Esophagus mucosa (tissue), 1 donor: ENCODE measurements around the gene GJA10. TPM values are rescaled to one million over a fixed set of nuclear protein-coding genes. Genes with fewer than 3 reads are reported as not detected.
"Not testable (repeated sequence)": the region's sequence is repeated elsewhere in the genome, so short reads cannot be mapped to it uniquely, and the experiment has no call there.

Source experiments
- ATAC-seq: fragments of 200-7000 bp; cut with Tn5 transposase; one replicate; pipeline ENCODE4 v1.9.1; 2020
- total RNA-seq: library from RNA; stranded (reverse); gene quantifications from one replicate; pipeline ENCODE4 v1.2.4, GENCODE V29; 2023
- donor health status: DM: yes; HTN: yes; CAD: no.

Gene GJA10
- not detected for total RNA-seq

DNA sequence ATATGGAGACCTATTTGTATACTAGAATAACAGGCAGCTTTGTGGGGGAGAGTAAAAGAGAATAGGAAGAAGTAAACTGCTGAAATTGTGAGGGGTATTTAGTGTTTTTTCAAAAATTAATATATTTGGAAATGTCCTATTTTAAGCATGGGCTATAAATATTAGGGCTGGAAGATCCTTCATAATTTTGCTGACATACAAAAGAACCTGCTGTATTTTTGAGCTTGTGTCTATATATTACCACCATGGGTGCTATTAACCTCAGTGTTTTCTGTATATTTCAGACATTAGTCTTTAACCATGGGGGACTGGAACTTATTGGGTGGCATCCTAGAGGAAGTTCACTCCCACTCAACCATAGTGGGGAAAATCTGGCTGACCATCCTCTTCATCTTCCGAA lies at the start of gene GJA10:
TSS of gene GJA10 (plus strand) at position 301 of the 400 bp plus-strand sequence. CDS start at position 301, 0 bp downstream.
- ATAC-seq = no peak

DNA sequence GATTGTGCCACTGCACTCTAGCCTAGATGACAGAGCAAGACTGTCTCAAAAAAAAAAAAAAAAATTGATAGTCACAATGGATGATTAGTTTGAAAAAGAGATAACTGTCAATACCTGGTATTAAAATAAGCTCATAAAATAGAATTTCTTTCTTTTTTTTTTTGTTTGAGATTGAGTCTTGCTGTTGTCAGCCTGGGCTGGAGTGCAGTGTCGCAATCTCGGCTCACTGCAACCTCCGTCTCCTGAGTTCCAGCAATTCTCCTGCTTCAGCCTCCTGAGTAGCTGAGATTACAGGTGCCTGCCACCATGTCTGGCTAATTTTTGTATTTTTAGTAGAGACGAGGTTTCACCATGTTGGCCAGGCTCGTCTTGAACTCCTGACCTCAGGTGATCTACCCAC lies 46.8 kb upstream of the GJA10 start:
- not testable (repeated sequence) for ATAC-seq

GRCh38 chr6:89853068-89853467 lies 41.2 kb upstream of the GJA10 start:
- no peak for ATAC-seq

DNA sequence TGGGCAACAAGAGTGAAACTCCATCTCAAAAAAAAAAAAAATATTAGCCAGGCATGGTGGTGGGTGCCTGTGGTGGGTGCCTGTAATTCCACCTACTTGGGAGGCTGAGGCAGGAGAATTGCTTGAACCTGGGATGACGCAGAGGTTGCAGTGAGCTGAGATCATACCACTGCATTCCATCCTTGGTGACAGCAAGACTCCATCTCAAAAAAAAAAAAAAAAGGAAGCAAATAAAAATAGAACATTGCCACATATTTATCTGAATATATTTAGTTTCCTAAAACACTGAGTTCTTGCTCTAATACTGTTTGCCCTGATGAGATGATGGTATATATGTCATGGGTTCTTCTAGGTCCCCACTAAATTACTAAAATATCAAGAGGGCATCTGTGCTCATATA lies 36.2 kb upstream of the GJA10 start:
- no peak for ATAC-seq

GRCh38 chr6:89859744-89860143 lies 34.5 kb upstream of the GJA10 start:
- no peak for ATAC-seq

GRCh38 chr6:89862273-89862672 lies 32.0 kb upstream of the GJA10 start:
- no peak for ATAC-seq

- ATAC-seq = no peak
Observed at GRCh38 chr6:89862698-89863097, 31.6 kb upstream of the GJA10 start.

- no peak for ATAC-seq
Observed at GRCh38 chr6:89866024-89866678, 28.1 kb upstream of the GJA10 start.

- ATAC-seq = no peak
Observed at GRCh38 chr6:89873721-89874120, 20.5 kb upstream of the GJA10 start.

DNA sequence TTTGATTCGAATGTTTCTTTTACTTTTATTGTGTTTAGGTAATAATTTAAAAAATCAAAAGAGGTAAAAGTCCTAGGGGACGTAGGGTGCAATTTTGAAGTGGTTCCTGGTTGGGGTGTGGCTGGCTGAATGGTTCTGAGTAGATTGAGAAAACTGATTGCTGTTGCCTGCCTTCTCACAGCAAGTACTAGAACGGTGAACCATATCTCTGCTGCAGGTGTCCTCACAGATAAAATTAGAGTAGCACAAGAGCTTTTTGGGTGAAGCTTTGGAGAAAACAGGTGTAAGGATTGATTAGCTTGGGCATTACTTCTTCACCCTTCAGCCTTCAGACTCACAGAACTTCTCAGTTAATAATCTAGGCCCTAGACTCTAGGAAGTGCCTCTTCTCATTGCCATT lies 19.8 kb upstream of the GJA10 start:
- ATAC-seq = no peak

- ATAC-seq = no peak
Observed at GRCh38 chr6:89886378-89887120, 7.7 kb upstream of the GJA10 start.

GRCh38 chr6:89887452-89888137 lies 6.7 kb upstream of the GJA10 start:
- no peak for ATAC-seq

GRCh38 chr6:89888138-89888514 lies 6.1 kb upstream of the GJA10 start:
- ATAC-seq = no peak

DNA sequence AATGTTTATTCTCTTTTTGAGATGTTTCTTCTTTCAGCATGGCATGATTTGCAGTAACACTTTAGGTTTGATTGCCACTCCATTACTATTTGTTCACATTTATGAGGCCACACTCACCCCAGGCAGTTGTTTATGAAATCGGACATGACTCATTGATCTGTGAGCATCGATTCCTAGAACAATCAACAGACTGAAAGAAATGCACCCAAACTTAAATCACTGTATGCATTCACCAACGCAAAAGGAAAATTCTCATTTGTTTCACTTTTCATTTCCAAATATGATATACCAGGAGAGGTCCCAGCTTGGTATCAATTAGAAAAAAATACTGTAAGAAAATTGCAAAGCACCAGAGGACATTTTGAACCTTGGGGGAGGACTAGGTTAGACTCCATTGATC lies 5.4 kb upstream of the GJA10 start:
- ATAC-seq = no peak

DNA sequence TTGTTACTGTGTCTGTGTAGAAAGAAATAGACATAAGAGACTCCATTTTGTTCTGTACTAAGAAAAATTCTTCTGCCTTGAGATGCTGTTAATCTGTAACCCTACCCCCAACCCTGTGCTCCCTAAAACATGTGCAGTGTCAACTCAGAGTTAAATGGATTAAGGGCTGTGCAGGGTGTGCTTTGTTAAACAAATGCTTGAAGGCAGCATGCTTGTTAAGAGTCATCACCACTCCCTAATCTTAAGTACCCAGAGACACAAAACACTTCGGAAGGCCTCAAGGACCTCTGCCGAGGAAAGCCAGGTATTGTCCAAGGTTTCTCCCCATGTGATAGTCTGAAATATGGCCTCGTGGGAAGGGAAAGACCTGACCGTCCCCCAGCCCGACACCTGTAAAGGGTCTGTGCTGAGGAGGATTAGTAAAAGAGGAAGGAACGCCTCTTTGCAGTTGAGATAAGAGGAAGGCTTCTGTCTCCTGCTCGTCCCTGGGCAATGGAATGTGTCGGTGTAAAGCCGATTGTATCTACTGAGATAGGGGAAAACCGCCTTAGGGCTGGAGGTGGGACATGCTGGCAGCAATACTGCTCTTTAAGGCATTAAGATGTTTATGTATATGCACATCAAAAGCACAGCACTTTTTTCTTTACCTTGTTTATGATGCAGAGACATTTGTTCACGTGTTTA lies 3.3 kb upstream of the GJA10 start:
- ATAC-seq = not testable (repeated sequence)

GRCh38 chr6:89892577-89892976 lies 1.7 kb upstream of the GJA10 start:
- not testable (repeated sequence) for ATAC-seq

GRCh38 chr6:89895276-89895874 lies 1.1 kb downstream of the GJA10 start:
- peak; percentile 43 for ATAC-seq

DNA sequence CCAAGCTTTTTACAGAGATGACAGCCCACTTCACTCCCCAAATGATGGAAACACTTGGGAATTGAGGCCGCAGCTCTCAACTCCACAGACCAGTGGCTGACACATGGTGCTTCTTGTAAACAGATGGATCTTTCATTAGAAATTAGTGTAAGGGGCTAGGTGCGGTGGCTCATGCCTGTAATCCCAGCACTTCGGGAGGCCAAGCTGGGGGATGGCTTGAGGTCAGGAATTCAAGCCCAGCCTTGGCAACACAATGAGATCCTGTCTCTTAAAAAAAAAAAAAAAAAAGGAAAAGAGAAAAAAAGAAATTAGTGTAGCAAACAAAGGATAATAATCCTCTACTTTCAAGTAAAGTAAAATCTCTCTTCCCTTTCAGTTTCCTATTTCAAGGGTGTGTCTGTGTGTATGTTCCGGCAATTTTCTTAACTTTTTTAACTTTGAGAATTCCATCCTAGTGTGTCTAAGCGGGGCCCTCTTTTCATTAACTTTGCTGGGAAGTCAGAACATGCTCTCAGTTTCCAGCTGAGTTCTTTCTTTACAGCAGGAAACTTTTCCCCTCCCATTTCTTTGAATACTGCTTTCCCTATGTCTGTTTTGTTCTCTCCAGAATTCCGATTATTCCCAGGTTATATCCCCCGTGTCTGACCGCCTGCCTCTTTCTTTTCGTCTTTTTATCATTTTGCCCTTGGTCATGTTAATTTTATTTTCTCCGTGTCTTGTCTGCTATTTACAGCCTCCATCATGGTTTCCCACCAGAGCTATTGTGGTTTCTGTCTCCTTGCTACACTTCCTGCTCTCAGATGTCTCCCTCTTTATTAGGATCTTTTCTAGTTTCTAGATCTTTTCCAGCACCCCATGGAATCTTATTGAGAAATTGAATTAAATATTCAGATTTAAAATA lies 16.0 kb downstream of the GJA10 start:
- not testable (repeated sequence) for ATAC-seq

DNA sequence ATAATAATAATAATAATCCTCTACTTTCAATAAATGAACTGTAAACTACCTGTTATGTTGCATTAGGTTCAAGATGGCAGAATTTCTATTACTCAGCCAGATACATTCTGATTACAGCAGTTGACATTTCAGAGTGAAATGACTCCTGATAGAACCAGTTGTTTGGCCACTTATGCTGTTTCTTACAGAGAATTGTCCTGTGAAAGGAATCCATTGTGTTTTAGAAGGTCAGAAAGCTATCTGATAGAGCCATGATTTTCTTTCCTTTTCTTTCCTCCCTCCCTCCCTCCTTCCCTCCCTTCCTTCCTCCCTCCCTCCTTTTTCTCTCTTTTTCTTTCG lies 16.6 kb downstream of the GJA10 start:
- ATAC-seq = no peak

GRCh38 chr6:89916136-89916920 lies 22.1 kb downstream of the GJA10 start:
- no peak for ATAC-seq

GRCh38 chr6:89917216-89917615 lies 22.9 kb downstream of the GJA10 start:
- no peak for ATAC-seq
